ENCODE measurements around the gene SLC5A9.

SLC5A9 gene

DNA sequence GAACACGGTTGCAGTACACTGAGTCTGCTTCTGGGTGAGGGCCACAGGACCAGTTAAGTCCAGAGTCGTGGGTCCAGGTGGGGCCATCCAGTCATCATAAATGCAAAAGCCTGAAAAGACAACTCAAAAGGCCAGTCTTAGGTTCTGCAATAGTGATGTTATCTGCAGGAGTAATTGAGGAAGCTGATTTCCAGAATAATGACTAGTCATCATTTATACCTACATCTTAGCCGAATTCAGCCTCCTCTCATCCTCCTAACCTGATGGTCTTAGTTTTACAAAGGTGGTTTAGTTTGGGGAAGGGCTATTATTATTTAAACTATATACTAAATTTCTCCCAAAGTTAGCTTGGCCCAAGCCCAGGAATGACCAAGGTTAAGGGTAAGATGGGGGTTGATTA is 23.5 kb upstream of the SLC5A9 start:
- H3K36me3 ChIP-seq (ENCODE audit: low read depth): no peaks in the 10 kb centered on the region
- H3K4me3 ChIP-seq (ENCODE audit: severe bottlenecking): no peak overlapping the region
- no peak for DNase-seq (ENCODE audit: low spot score)
- no peak overlapping the region for H3K27ac ChIP-seq (ENCODE audit: poor library complexity, severe bottlenecking)
- H3K9me3 ChIP-seq (ENCODE audit: severe bottlenecking): no peaks in the 10 kb centered on the region
- peaks cover 4% of the 10 kb centered on the region for H3K4me1 ChIP-seq (ENCODE audit: insufficient read depth, poor library complexity, severe bottlenecking)
- no peaks in the 10 kb centered on the region for H3K27me3 ChIP-seq (ENCODE audit: insufficient read depth, poor library complexity, severe bottlenecking)
- ATAC-seq (ENCODE audit: low read depth): no peak
- TF ChIP-seq, protein P1, sequence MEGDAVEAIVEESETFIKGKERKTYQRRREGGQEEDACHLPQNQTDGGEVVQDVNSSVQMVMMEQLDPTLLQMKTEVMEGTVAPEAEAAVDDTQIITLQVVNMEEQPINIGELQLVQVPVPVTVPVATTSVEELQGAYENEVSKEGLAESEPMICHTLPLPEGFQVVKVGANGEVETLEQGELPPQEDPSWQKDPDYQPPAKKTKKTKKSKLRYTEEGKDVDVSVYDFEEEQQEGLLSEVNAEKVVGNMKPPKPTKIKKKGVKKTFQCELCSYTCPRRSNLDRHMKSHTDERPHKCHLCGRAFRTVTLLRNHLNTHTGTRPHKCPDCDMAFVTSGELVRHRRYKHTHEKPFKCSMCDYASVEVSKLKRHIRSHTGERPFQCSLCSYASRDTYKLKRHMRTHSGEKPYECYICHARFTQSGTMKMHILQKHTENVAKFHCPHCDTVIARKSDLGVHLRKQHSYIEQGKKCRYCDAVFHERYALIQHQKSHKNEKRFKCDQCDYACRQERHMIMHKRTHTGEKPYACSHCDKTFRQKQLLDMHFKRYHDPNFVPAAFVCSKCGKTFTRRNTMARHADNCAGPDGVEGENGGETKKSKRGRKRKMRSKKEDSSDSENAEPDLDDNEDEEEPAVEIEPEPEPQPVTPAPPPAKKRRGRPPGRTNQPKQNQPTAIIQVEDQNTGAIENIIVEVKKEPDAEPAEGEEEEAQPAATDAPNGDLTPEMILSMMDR (IDR thresholded peaks at IDR 0.05; ENCODE audit: poor library complexity, severe bottlenecking): no peak

DNA sequence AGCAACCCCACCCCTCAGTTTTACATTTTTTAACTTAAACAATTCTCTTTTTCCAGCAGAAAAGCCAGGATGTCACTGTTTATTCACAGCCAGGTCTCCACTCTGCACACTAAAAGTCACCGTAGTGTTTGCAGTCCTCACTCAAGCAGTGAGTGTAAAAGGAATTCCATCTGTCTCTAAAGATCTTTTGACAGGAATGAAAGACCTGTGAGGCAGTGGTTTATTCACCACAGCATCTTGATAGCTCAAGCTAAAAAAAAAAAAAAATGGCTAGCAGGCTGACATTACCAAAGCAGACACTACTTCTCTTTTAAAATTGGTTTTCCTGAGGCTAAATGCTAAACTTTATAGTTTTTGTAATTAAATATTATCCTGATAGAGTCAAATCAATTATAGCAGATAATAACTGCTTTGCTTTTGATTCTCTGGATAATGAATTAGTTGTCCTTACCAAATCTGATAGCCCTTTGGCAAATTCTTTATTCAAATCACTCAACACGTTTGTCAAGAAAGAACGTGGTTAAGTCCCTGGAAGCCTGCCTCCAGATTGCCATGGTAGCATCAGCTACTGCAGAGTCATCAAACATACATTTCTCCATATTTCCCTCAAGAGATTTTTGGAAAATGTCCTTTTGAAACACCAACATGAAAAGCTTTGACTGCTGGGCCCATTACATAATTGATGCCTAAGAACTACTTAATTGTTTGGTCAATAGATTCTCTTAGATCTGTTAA is 22.2 kb upstream of the SLC5A9 start:
- no peak for ATAC-seq (ENCODE audit: low read depth)
- no peak for DNase-seq (ENCODE audit: low spot score)
- Histone ChIP-seq H3K27ac (ENCODE audit: poor library complexity, severe bottlenecking) (no peak overlapping the region), H3K4me3 (ENCODE audit: severe bottlenecking) (no peak overlapping the region), H3K36me3 (ENCODE audit: low read depth) (no peaks in the 10 kb centered on the region), H3K27me3 (ENCODE audit: insufficient read depth, poor library complexity, severe bottlenecking) (no peaks in the 10 kb centered on the region), H3K9me3 (ENCODE audit: severe bottlenecking) (no peaks in the 10 kb centered on the region), H3K4me1 (ENCODE audit: insufficient read depth, poor library complexity, severe bottlenecking) (peaks cover 4% of the 10 kb centered on the region)
- TF ChIP-seq, protein P1 (IDR thresholded peaks at IDR 0.05; ENCODE audit: poor library complexity, severe bottlenecking): no peak

DNA sequence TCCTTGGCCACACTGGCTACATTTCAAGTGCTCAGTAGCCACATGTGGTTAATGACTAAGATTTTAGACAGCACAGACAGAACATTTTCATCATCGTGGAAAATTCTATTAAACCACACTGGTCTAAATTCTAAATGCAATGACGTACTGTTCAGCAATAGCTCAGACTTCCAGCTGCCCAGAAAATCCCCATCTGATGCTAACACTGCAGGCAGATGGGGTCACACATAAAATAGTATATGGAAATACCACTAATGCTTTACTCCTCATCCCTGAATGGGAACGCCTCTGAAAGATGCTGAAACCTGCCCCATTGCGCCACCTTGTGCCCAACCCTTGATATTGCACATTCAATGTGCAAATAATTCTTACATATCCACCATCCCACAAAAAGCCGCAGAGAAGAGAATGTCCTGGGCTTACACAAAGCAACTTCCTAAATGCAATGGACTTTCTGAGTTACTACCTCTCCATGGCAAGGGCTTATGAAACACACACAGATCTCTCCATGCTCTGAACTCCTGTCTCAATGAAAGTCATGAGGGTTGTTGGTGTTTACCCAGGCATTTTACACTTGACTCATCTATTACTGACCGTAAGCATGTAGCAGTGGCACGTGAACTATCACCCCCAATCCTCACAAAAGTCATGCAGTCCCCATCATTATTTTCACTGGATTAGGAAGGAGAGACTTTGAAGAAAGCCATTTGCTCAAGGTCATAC is 20.3 kb upstream of the SLC5A9 start:
- ATAC-seq (ENCODE audit: low read depth) (peak; percentile 84), DNase-seq (ENCODE audit: low spot score) (no peak)
- Histone ChIP-seq H3K36me3 (ENCODE audit: low read depth) (no peaks in the 10 kb centered on the region), H3K27ac (ENCODE audit: poor library complexity, severe bottlenecking) (no peak overlapping the region), H3K4me1 (ENCODE audit: insufficient read depth, poor library complexity, severe bottlenecking) (peaks cover 4% of the 10 kb centered on the region), H3K4me3 (ENCODE audit: severe bottlenecking) (no peak overlapping the region), H3K27me3 (ENCODE audit: insufficient read depth, poor library complexity, severe bottlenecking) (no peaks in the 10 kb centered on the region), H3K9me3 (ENCODE audit: severe bottlenecking) (no peaks in the 10 kb centered on the region)
- TF ChIP-seq, protein P1 (IDR thresholded peaks at IDR 0.05; ENCODE audit: poor library complexity, severe bottlenecking): peak; percentile 85

DNA sequence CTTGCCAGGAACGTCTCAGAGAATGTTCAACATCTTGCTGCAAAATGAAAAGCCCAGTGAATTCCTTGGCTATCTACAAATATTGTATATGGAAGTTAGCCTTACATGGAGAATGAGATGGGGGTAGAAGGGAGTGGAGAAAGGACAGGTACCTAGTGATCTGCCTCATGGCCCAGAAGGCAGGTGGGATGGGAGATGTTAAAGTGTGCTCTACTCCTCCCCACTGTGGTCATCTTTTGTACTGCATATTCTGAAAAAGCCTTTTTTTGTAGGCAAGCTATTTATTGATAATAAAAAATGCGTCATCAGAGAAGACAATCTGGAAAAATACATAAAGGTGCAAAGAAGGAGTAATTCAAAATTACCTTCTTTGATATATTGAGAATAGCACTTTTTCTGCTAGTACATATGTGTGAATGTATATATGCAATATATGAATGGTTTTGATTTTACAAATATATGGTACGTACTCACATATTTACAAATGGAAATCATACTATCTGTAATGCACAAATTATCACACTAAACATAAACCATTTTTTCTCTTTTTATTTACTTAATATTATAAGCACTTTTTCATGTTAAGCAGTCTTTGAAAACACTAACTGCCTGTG is 19.1 kb upstream of the SLC5A9 start:
- no peaks in the 10 kb centered on the region for H3K27me3 ChIP-seq (ENCODE audit: insufficient read depth, poor library complexity, severe bottlenecking)
- TF ChIP-seq, protein P1 (IDR thresholded peaks at IDR 0.05; ENCODE audit: poor library complexity, severe bottlenecking): peak; percentile 49
- no peak overlapping the region for H3K4me3 ChIP-seq (ENCODE audit: severe bottlenecking)
- H3K36me3 ChIP-seq (ENCODE audit: low read depth): no peaks in the 10 kb centered on the region
- H3K27ac ChIP-seq (ENCODE audit: poor library complexity, severe bottlenecking): no peak overlapping the region
- ATAC-seq (ENCODE audit: low read depth): no peak
- H3K9me3 ChIP-seq (ENCODE audit: severe bottlenecking): no peaks in the 10 kb centered on the region
- DNase-seq (ENCODE audit: low spot score): no peak
- peaks cover 4% of the 10 kb centered on the region for H3K4me1 ChIP-seq (ENCODE audit: insufficient read depth, poor library complexity, severe bottlenecking)
